SK-N-SH (cell line): Measurements from ENCODE around the gene PEX13. TPM values are rescaled to one million over a fixed set of nuclear protein-coding genes. Genes with fewer than 3 reads are reported as not detected.
"Not testable (repeated sequence)": the region's sequence is repeated elsewhere in the genome, so short reads cannot be mapped to it uniquely, and the experiment has no call there.

ENCODE experiments used
- CTCF ChIA-PET: fragments of 300-600, 350-600 bp; formaldehyde crosslinking; extraction: SDS; loops from one replicate; lab custom pipeline; 2021; lab: Yijun Ruan, JAX
- POLR2A ChIA-PET: fragments of 350-600 bp; sonication (Branson Sonifier 250); formaldehyde crosslinking; extraction: SDS; loops from one replicate; lab custom pipeline; 2020; ENCODE audit warnings: antibody characterized with exemption, inconsistent platforms; lab: Yijun Ruan, JAX
- DNase-seq: peaks from one replicate; pipeline ENCODE4 v3.0.0; 2012
- H2AFZ ChIP-seq: fragments of 200-600 bp; sonication (generic); 2 replicates; pipeline ENCODE4 v1.8.1; 2016; ENCODE audit warnings: antibody characterized with exemption, mild to moderate bottlenecking, low read depth
- H3F3A ChIP-seq: fragments of 200-600 bp; sonication (generic); replicated peaks from 2 replicates; pipeline ENCODE3; 2016; ENCODE audit warnings: antibody characterized with exemption, mild to moderate bottlenecking; ENCODE audit not compliant: insufficient read depth
- H3K27ac ChIP-seq, 2 experiments: fragments of 200-500 bp in 1 of 2; fragments of 200-600 bp in 1 of 2; sonication (Bioruptor generic) in 1 of 2; sonication (generic), shearing (Covaris generic) in 1 of 2; 2 replicates each; pipeline versions ENCODE4 v1.5.1 to v1.6.1; 2014 to 2016; ENCODE audit warnings: low read depth in 2 of 2, inconsistent platforms in 1 of 2, low read length in 1 of 2, mild to moderate bottlenecking in 1 of 2, mixed read lengths in 1 of 2
- H3K27me3 ChIP-seq: fragments of 200-600 bp; sonication (generic), shearing (Covaris generic); 2 replicates; pipeline ENCODE4 v1.6.1; 2016; ENCODE audit warnings: mixed run types; ENCODE audit not compliant: insufficient read depth
- H3K36me3 ChIP-seq, 2 experiments: fragments of 200-500 bp in 1 of 2; fragments of 200-600 bp in 1 of 2; sonication (Bioruptor generic) in 1 of 2; sonication (generic) in 1 of 2; replicated peaks in 1 of 2; 2 replicates each; pipeline versions ENCODE3 to v1.5.1; 2014 to 2016; ENCODE audit warnings: low read length in 1 of 2, mild to moderate bottlenecking in 1 of 2; ENCODE audit not compliant: insufficient read depth in 2 of 2, control insufficient read depth in 1 of 2
- H3K4me1 ChIP-seq, 2 experiments: fragments of 200-500 bp in 1 of 2; fragments of 200-600 bp in 1 of 2; sonication (Bioruptor generic) in 1 of 2; sonication (generic), shearing (Covaris generic) in 1 of 2; 2 replicates each; pipeline versions ENCODE4 v1.5.1 to v1.6.1; 2014 to 2016; ENCODE audit warnings: low read depth in 1 of 2, low read length in 1 of 2, mixed run types in 1 of 2; ENCODE audit not compliant: insufficient read depth in 2 of 2, control insufficient read depth in 1 of 2
- H3K4me2 ChIP-seq: fragments of 200-600 bp; sonication (generic), shearing (Covaris generic); 2 replicates; pipeline ENCODE4 v1.6.1; 2017; ENCODE audit warnings: mixed run types
- H3K4me3 ChIP-seq, 2 experiments: fragments of 200-500 bp in 1 of 2; fragments of 200-600 bp in 1 of 2; sonication (Bioruptor generic) in 1 of 2; sonication (generic), shearing (Covaris generic) in 1 of 2; 2 replicates each; pipeline versions ENCODE4 v1.5.1 to v1.8.1; 2014 to 2016; ENCODE audit warnings: low read depth in 2 of 2, inconsistent platforms in 1 of 2, low read length in 1 of 2, mild to moderate bottlenecking in 1 of 2, mixed read lengths in 1 of 2, moderate library complexity in 1 of 2
- H3K79me2 ChIP-seq: fragments of 200-600 bp; sonication (generic); 2 replicates; pipeline ENCODE4 v1.8.1; 2017; ENCODE audit warnings: mild to moderate bottlenecking; ENCODE audit not compliant: insufficient read depth
- H3K9ac ChIP-seq: fragments of 200-600 bp; sonication (generic); 2 replicates; pipeline ENCODE4 v1.6.1; 2017; ENCODE audit warnings: mixed run types
- H3K9me2 ChIP-seq: fragments of 200-600 bp; sonication (generic); 2 replicates; pipeline ENCODE4 v1.6.1; 2017; ENCODE audit warnings: mixed run types
- H3K9me3 ChIP-seq: fragments of 200-600 bp; sonication (generic); 2 replicates; pipeline ENCODE4 v1.6.1; 2017; ENCODE audit warnings: mixed run types, mild to moderate bottlenecking, moderate library complexity
- H4K20me1 ChIP-seq: fragments of 200-600 bp; sonication (generic); 2 replicates; pipeline ENCODE4 v1.6.1; 2017; ENCODE audit warnings: mild to moderate bottlenecking, mixed run types; ENCODE audit not compliant: insufficient read depth
- FOXM1 ChIP-seq: IDR thresholded peaks from 2 replicates; pipeline ENCODE4 v1.4.0; 2012; ENCODE audit warnings: low read depth, mild to moderate bottlenecking
- GATA2 ChIP-seq: sonication (generic); formaldehyde crosslinking; IDR thresholded peaks from 2 replicates; pipeline ENCODE4 v1.5.0; 2020; ENCODE audit warnings: mild to moderate bottlenecking, missing genetic modification reagents
- JUND ChIP-seq: IDR thresholded peaks from 2 replicates; pipeline ENCODE4 v1.4.0; 2012
- MAX ChIP-seq: IDR thresholded peaks from 2 replicates; pipeline ENCODE4 v1.4.0; 2012; ENCODE audit warnings: low read depth
- NFIC ChIP-seq: IDR thresholded peaks from 2 replicates; pipeline ENCODE4 v1.4.0; 2012; ENCODE audit warnings: borderline replicate concordance
- NRF1 ChIP-seq: IDR thresholded peaks from 2 replicates; pipeline ENCODE4 v1.6.1; 2012; ENCODE audit warnings: low read depth, mild to moderate bottlenecking, low read length
- REST ChIP-seq: IDR thresholded peaks from 2 replicates; pipeline ENCODE4 v1.6.1; 2012; ENCODE audit warnings: mild to moderate bottlenecking, low read depth, low read length, moderate library complexity
- TEAD4 ChIP-seq: IDR thresholded peaks from 2 replicates; pipeline ENCODE4 v1.4.0; 2012; ENCODE audit warnings: mild to moderate bottlenecking, borderline replicate concordance; ENCODE audit not compliant: insufficient read depth
- YY1 ChIP-seq: IDR thresholded peaks from 2 replicates; pipeline ENCODE4 v1.4.0; 2012; ENCODE audit warnings: low read depth, mild to moderate bottlenecking
- WGBS: methylation state at CpG from one replicate; pipeline ENCODE4 v1.1.6; 2017; ENCODE audit warnings: low lambda C conversion rate; 5-methylcytosine and 5-hydroxymethylcytosine counted together
- polyA plus RNA-seq, 3 experiments: library from polyadenylated mRNA; depleted of rRNA; stranded (reverse); fragments of >200 nt; gene quantifications; 2 replicates each; pipeline ENCODE4 v1.2.3, GENCODE V29; 2012
- TF ChIP-seq, protein P1 (sequence below): IDR thresholded peaks from 2 replicates; pipeline ENCODE4; 2012
- TF ChIP-seq, protein P2 (sequence below): IDR thresholded peaks from 2 replicates; pipeline ENCODE4 v1.4.0; 2012; ENCODE audit warnings: low read depth, borderline replicate concordance

The PEX13 gene
- polyA plus RNA-seq, 1 of the 3 experiments (the other 2 are of a cell fraction), result 10.3 TPM

GRCh38 chr2:60980071-60980815 lies 37.3 kb upstream of the PEX13 start:
- DNase-seq, result no peak
- H3K4me1 ChIP-seq, result no peaks in the 10 kb centered on the region; a peak in 1 of 4 replicates
- ChIA-PET POLR2A (no interaction called here), CTCF (interaction anchor here (0.7 kb wide), 1 partner anchor 305 kb away, joined by 3 read pairs; no protein-coding TSS in a partner anchor)
- H3K4me2 ChIP-seq, result no peak overlapping the region
- no peak overlapping the region for H2AFZ ChIP-seq
- H3K9me2 ChIP-seq, result no peaks in the 10 kb centered on the region
- no peaks in the 10 kb centered on the region for H3K9me3 ChIP-seq
- H3K79me2 ChIP-seq, result no peaks in the 10 kb centered on the region
- H3K27me3 ChIP-seq, result no peaks in the 10 kb centered on the region
- no peak overlapping the region for H3K27ac ChIP-seq
- TF ChIP-seq REST (no peak), NRF1 (no peak), FOXM1 (no peak), TEAD4 (no peak), NFIC (no peak), JUND (no peak), YY1 (no peak), GATA2 (no peak), MAX (no peak)
- TF ChIP-seq, protein P1, sequence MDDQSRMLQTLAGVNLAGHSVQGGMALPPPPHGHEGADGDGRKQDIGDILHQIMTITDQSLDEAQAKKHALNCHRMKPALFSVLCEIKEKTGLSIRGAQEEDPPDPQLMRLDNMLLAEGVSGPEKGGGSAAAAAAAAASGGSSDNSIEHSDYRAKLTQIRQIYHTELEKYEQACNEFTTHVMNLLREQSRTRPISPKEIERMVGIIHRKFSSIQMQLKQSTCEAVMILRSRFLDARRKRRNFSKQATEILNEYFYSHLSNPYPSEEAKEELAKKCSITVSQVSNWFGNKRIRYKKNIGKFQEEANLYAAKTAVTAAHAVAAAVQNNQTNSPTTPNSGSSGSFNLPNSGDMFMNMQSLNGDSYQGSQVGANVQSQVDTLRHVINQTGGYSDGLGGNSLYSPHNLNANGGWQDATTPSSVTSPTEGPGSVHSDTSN, result no peak
- TF ChIP-seq, protein P2, sequence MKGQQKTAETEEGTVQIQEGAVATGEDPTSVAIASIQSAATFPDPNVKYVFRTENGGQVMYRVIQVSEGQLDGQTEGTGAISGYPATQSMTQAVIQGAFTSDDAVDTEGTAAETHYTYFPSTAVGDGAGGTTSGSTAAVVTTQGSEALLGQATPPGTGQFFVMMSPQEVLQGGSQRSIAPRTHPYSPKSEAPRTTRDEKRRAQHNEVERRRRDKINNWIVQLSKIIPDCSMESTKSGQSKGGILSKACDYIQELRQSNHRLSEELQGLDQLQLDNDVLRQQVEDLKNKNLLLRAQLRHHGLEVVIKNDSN, result no peak
- H3K36me3 ChIP-seq, result no peaks in the 10 kb centered on the region
- 94% methylated on average over 3 of the region's 3 CpGs for WGBS
- H3F3A ChIP-seq, result no peaks in the 10 kb centered on the region
- H3K4me3 ChIP-seq, result no peak overlapping the region
- no peaks in the 10 kb centered on the region for H4K20me1 ChIP-seq
- H3K9ac ChIP-seq, result no peak overlapping the region

DNA sequence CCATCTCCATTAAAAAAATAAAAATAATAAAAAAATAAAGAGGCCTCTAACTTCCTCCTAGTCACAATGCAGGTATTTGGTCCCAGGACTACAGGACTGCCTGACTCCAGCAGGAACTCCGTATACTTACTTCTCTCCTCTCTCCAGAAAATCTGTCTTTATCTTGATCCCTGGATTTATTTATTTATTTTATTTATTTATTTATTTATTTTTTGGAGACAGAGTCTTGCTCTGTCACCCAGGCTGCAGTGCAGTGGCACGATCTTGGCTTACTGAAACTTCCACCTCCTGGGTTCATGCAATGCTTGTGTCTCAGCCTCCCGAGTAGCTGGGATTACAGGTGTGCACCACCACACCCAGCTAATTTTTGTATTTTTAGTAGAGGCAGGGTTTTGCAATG lies 35.5 kb upstream of the PEX13 start:
- CTCF ChIA-PET, result interaction anchor here (1.8 kb wide), 1 partner anchor 17 kb away, joined by 13 read pairs; no protein-coding TSS in a partner anchor

More for the DNA sequence above, 35.5 kb upstream of the PEX13 start:
- POLR2A ChIA-PET, H3K4me1 ChIP-seq, H3K4me2 ChIP-seq, H3K79me2 ChIP-seq, H2AFZ ChIP-seq, H4K20me1 ChIP-seq, H3K36me3 ChIP-seq, H3K27ac ChIP-seq, H3K27me3 ChIP-seq, H3K9me3 ChIP-seq, DNase-seq, H3F3A ChIP-seq, H3K9ac ChIP-seq, H3K4me3 ChIP-seq, H3K9me2 ChIP-seq: not testable (repeated sequence)
- WGBS, result 91% methylated on average over 3 of the region's 3 CpGs
